Stimulated activated CD4-positive, alpha-beta T cell treated with anti-CD3 and anti-CD28 coated beads, Interleukin-1b, Interleukin-23, amount 100 ng/mL, for 24 hours (primary cell): ENCODE results near the gene PPP2R3C.
"Not testable (repeated sequence)": the region's sequence is repeated elsewhere in the genome, so short reads cannot be mapped to it uniquely, and the experiment has no call there.

Experiments used
- DNase-seq, 4 experiments: peaks; one replicate each; pipeline ENCODE4 v3.0.0-alpha.2; 2020; ENCODE audit warnings: low read depth in 4 of 4, low spot score in 1 of 4

Gene PPP2R3C

GRCh38 chr14:35133542-35134328 lies 11.9 kb upstream of the PPP2R3C start:
- DNase-seq, result no peak

- no peak for DNase-seq
Observed at GRCh38 chr14:35124127-35124526, 2.3 kb upstream of the PPP2R3C start.

- no peak for DNase-seq
Observed at GRCh38 chr14:35123388-35123703, 1.6 kb upstream of the PPP2R3C start.

- peak in 1 of 4 experiments; percentile 5 for DNase-seq
Observed at GRCh38 chr14:35122696-35123387, 1.1 kb upstream of the PPP2R3C start.

- no peak for DNase-seq
Observed at GRCh38 chr14:35121026-35121886, 534 bp downstream of the PPP2R3C start.

- DNase-seq, result no peak
Observed at GRCh38 chr14:35117112-35117511, 4.7 kb downstream of the PPP2R3C start.

GRCh38 chr14:35116242-35116641 lies 5.5 kb downstream of the PPP2R3C start:
- no peak for DNase-seq

- DNase-seq, result no peak
Observed at GRCh38 chr14:35114036-35114435, 7.8 kb downstream of the PPP2R3C start.

- no peak for DNase-seq
Observed at GRCh38 chr14:35113308-35113950, 8.4 kb downstream of the PPP2R3C start.

GRCh38 chr14:35112641-35113040 lies 9.1 kb downstream of the PPP2R3C start:
- no peak for DNase-seq

- DNase-seq, result no peak
Observed at GRCh38 chr14:35107866-35108265, 13.9 kb downstream of the PPP2R3C start.

- not testable (repeated sequence) for DNase-seq
Observed at GRCh38 chr14:35094645-35095044, 27.1 kb downstream of the PPP2R3C start.

- no peak for DNase-seq
Observed at GRCh38 chr14:35088514-35088913, 33.3 kb downstream of the PPP2R3C start.

- DNase-seq, result no peak
Observed at GRCh38 chr14:35085441-35085840, 36.3 kb downstream of the PPP2R3C start.

GRCh38 chr14:35083530-35084150 lies 38.1 kb downstream of the PPP2R3C start:
- no peak for DNase-seq

GRCh38 chr14:35079742-35080141 lies 42.0 kb downstream of the PPP2R3C start:
- no peak for DNase-seq

GRCh38 chr14:35078082-35078481 lies 43.7 kb downstream of the PPP2R3C start:
- no peak for DNase-seq

- no peak for DNase-seq
Observed at GRCh38 chr14:35073486-35073885, 48.3 kb downstream of the PPP2R3C start.

GRCh38 chr14:35072226-35072625 lies 49.6 kb downstream of the PPP2R3C start:
- DNase-seq, result no peak

GRCh38 chr14:35068238-35069012 lies 53.4 kb downstream of the PPP2R3C start:
- no peak for DNase-seq
